GM03348 (cell line): ENCODE data around the gene ACTG2.
"Not testable (repeated sequence)": the region's sequence is repeated elsewhere in the genome, so short reads cannot be mapped to it uniquely, and the experiment has no call there.

Experiments
- DNase-seq: peaks from one replicate; pipeline ENCODE4 v3.0.0; 2012; ENCODE audit warnings: low spot score

Gene ACTG2

GRCh38 chr2:73892631-73893329 is at the start of gene ACTG2:
Gene ACTG2 (plus strand): TSS chr2:73893008. CDS start chr2:73901312, 8,304 bp downstream.
- DNase-seq = no peak

DNA sequence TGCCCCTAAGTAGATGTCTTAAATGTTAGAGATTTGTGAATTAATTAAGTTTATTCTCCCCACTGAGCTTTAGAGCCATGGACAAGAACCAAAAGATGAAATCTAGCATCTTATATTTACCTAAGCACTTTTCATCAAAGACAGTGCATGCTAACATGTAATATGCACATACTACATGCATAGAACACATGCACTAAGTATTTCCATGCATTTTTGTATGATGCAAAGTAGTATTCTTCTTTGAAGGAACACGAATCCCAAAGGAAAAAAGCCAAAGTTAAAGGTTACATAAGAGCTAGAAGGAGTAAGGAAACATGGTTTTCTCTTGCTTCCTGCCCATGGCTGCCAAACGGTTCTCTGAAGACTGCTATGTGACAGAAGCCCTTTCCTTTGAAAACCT is 48.7 kb upstream of the ACTG2 start:
- no peak for DNase-seq

DNA sequence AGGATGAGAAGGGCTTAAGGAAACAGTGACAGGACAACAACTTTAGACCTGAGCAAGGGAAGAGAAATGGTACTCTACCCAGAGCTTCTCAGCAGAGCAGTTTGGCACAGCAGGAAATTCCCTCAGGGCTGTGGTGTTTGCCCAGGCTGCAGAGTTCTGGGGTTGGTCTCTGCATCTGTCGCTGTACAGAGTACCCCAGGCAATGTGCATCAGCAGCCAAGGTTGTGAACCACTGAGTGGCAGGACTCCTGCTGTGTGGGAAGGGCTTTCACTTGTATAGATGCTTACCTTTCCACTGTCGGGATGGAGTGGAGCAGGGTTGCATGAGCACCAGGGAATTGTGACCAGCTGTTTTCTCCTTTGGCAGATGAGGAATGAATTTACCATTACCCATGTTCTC is 42.8 kb upstream of the ACTG2 start:
- no peak for DNase-seq

- DNase-seq = no peak
Measured at GRCh38 chr2:73851274-73851673, 41.5 kb upstream of the ACTG2 start.

GRCh38 chr2:73852020-73852419 is 40.8 kb upstream of the ACTG2 start:
- DNase-seq = peak; percentile 73

DNA sequence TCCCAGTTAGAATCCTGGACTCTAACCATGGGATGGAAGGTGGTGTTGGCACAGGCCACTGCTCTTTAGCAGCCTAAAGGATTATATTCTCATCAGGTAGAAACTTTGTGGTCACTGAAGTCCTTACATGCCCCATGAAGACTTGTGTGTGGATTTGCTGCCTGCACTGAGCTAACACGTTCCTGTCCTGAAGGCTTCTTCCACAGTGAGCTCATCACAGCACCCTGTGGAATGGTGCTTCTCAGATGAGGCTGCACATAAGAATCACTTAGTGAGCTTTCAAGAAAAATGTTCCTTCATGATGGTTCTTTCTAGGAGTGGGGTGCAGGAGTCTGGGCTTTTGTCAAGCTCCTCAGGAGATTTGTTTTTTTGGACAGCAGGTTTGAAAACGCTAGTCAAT is 37.3 kb upstream of the ACTG2 start:
- no peak for DNase-seq

DNA sequence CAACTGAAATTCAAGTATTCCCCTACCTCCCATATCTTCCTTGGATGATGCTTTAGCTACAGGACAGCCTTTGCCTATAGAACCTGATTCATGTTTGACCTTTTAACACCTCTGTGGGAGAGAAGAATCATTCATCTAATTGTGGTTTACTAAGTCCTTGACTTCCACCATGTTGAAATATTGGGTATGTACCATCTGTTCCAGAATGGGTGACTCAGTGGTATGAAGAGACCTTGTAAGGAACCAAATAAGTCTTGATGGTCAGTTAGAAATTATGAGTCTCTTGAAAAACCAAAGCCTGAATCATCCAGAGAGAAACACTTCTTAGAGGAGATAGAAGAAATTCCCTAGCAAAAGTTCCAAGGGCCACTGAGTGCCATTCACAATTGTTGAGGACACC is 36.6 kb upstream of the ACTG2 start:
- DNase-seq = peak; percentile 78

GRCh38 chr2:73859721-73860586 is 32.9 kb upstream of the ACTG2 start:
- peak; percentile 66 for DNase-seq

DNA sequence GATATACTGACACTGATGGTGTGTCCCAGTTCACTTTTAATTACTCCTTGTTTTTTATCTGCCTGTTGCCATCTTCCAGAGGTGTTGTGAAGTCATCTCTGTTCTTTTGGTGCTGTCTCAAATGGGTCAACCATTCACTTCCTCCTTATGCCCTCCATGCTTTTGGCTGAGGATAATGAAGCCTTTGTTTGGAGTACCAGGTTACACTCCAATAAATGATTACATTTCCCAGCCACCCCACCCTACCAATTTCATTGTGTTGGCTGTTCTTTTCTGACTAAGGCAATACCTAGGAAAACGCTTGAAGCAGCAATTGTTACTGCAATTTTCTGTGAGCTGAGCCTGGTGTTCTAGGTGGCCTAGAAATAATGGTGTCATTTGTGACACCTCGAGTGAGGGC is 29.8 kb upstream of the ACTG2 start:
- no peak for DNase-seq

DNA sequence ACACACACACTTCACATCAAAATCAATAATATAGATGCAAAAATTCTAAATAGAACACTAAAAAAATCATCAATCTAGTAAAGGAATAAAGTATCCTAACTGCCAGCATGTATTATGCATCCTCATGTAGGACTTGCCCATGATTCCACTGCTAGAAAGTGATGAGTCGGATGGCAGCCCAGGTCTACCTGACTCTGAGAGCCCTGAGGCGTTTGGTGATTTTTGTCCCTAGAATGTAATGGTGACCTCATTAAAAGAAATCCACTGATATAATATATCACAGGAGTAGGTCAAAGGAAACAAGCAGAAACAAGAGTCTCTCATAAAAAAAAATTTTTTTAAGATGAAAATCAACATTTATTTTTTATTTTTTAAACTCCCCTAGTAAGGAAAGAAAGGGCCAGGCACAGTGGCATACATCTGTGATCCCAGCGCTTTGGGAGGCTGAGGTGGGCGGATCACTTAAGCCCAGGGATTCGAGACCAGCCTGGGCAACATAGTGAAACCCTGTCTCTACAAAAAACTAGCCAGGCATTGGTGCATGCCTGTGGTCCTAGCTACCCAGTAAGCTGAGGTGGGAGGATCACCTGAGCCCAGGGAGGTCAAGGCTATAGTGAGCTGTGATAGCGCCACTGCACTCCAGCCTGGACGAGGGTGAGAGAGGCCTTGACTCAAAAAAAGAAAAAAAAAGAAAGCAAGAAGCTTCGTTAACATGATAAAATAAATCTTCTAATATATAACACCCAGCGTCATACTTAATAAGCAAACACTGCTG is 24.4 kb upstream of the ACTG2 start:
- DNase-seq = no peak

GRCh38 chr2:73870084-73870483 is 22.7 kb upstream of the ACTG2 start:
- DNase-seq = peak; percentile 65

DNA sequence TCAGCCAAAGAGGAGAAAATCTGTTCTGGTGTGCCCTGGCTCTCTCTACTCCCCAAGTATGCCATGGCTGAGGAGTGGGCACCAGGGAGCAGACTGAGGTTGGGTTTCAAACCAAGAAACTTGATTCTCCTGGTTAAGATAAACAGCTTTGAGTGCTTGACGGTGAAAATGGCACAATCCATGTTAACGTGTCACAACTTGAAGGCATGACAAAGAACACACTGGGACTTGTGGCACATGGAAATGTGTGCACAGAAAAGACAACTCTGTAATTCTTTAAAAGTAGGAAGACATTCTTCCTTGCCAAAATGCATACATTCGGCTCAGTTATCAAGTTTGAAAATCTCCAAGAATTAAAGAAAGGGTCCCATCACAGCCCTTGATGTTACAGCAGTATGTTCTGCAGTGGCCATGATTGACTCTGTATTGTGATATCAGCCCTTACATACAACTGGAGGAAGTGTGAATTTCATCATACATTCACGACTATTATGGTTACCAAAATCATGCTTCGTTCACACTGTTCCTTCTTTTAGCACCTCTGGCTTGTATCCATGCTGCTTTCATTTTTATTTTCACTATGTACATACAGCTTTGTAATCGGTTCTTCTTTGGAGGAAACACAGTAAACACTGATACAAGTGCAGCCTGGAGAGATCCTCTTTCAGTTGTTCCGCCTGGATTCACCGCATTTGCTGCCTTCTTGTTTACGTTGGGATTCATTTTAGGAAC is 15.6 kb upstream of the ACTG2 start:
- no peak for DNase-seq

DNA sequence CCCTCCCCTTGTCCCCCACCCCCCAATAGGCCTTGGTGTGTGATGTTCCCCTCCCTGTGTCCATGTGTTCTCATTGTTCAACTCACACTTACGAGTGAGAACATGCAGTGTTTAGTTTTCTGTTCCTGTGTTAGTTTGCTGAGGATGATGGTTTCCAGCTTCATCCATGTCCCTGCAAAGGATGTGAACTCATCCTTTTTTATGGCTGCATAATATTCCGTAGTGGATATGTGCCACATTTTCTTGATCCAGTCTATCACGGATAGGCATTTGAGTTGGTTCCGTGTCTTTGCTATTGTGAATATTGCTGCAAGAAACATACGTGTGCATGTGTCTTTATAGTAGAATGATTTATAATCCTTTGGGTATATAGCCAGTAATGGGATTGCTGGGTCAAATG is 14.8 kb upstream of the ACTG2 start:
- DNase-seq = not testable (repeated sequence)

DNA sequence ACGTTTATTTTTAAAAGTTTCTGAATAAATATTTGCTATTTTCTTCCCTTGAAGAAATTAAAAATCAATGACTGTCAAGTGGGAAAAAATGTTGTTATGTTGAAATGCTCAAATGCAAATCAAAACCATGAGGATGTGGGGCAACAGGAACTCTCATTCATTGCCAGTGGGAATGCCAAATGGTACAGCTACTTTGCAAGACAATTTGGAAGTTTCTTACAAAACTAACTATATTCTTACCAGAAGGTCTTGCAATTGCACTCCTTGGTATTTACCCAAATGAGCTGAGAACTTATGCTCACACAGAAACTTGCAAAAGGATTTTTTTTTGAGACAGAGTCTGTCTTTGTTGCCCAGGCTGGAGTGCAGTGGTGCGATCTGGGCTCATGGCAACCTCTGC is 7.4 kb upstream of the ACTG2 start:
- no peak for DNase-seq

GRCh38 chr2:73886357-73886756 is 6.5 kb upstream of the ACTG2 start:
- no peak for DNase-seq

DNA sequence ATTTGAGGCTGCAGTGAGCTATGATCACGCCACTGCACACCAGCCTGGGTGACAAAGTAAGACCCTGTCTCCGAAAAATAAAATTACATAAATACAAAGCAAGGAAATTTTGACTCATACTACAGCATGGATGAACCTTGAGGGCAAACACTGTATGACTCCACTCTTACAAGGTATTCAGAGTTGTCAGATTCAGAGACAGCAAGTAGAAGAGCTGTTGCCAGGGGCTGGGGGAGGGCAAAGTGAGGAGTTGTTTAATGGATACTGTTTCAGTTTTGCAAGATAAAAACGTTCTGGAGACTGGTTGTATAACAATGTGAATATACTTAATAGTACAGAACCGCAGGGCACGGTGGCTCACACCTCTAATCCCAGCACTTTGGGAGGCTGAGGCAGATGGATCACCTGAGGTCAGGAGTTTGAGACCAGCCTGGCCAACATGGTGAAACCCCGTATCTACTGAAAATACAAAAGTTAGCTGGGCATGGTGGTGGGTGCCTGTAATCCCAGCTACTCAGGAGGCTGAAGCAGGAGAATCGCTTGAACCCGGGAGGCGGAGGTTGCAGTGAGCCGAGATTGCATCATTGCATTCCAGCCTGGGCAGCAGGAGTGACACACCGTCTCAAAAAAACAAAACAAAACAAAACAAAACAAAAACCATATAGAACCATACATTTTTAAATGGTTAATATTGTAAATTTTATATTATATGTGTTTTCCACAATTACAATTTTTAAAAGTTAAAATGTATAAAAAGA is 5.0 kb upstream of the ACTG2 start:
- DNase-seq = not testable (repeated sequence)

DNA sequence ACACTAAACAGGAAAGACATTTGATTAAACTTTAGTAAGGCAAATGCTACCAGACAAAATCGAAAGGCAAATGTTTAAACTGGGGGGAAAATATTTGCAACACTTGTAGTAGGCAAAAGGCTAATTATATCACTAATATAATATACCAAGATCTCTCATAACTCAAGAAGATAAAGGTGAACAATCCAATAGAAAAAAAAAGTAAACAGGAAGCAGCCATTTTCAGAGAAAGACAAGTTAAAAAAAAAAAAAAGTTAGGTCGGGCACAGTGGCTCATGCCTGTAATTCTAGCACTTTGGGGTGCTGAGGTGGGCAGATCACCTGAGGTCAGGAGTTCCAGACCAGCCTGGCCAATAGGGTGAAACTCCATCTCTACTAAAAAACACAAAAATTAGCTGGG is 4.4 kb upstream of the ACTG2 start:
- DNase-seq = no peak

GRCh38 chr2:73889206-73889605 is 3.6 kb upstream of the ACTG2 start:
- DNase-seq = no peak

DNA sequence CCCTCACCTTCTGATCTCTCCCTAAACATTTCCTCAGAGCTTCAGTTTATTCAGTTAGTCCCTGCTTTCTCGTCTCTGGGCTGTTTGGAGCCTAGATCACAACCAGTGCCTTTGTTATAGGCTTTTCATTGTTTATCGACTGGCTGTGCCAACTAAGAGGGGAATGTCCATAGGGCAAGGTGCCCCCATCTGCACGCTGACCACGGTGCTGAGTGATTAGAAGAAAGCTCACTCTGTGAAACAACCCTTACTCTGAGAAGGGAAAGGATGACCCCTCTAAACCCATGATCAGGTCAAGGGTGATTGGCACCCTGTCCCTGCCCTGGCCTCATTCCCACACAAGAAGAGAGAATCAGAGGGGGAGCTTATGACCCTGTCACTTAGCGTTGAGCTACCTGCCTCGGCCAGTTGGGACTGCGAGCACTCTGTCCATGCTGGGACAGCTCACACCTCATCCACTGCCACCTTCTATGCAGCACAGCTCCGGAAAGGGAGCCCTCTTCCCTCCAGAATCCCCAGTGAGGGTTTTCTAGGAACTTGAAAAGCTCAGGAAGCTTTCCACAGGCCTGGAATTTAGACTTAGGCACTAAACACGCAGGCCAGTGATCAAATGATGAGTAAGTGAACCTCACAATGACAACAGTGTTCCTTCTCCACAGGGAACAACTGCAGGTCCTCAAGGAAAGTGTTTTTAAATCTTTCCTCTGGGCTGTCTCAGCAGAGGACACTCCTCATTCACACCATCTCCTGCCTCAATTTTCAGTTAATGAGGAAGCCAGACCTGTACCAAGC is 2.3 kb upstream of the ACTG2 start:
- DNase-seq = no peak

DNA sequence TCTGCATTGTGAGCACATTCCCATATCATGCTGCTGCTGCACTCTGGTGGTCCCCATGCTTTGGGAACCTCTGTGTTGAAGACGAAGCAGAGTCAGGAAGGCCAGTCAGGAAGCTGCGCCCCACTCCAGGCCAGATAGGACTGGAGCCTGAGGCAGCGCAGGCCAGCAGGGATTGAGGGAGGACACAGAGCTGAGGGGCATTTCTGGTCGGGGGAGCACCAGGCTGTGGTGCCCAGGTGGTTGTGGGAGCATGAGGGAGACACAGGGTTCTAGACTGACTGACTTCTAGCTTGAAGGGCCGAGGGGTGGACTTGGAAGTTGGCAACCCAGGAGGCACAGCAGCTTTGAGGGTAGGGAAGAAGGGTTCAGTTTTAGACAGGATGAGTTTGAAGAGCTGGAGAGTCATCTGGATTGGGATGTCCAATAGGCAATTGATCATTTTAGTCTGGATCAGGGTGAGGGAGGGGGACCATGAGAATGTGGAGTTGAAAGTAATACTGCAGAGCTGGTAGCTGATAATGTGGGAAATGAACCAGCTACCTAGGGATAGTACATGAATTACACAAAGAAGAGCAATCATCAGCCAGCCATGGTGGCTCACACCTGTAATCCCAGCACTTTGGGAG is 1.4 kb upstream of the ACTG2 start:
- DNase-seq = no peak
